HG03521 (cell line): ENCODE measurements around the gene GALNT2.
A peak's percentile ranks its signal among the peaks of the same experiment; 100 is the strongest.

Experiments
- ATAC-seq: cut with Tn5 transposase; IDR thresholded peaks from one replicate; pipeline ENCODE4 v1.9.1; 2021; ENCODE audit warnings: mild to moderate bottlenecking, moderate library complexity; ENCODE audit not compliant: unreplicated experiment

The GALNT2 gene

GRCh38 chr1:230066466-230067404, at the start of gene GALNT2:
Gene GALNT2 (plus strand): TSS chr1:230067238. CDS start chr1:230067281, 43 bp downstream.
- peak; percentile 87 for ATAC-seq

GRCh38 chr1:230020451-230020850, 46.6 kb upstream of the GALNT2 start:
- no peak for ATAC-seq

- ATAC-seq = no peak
These were observed 44.2 kb upstream of the GALNT2 start for GRCh38 chr1:230022666-230023380.

DNA sequence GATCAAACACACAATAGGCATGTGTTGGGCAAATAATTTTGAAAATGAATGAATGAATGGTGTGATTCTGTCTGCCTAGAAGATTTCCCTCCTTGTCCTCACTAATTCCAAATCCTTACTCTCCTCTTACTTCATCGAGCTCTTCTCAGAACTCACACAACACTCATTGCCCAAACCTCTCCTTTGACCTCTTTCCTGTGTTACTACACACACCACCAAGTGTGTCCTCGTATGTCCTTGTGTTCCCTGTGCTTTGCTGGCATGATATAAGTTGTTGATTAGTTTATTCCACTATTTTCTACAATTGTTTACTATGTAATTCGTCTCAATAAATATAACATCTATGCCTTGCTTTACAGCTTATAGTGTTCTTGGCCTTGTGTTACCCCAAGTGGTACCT, 41.4 kb upstream of the GALNT2 start:
- no peak for ATAC-seq

- no peak for ATAC-seq
These were observed 40.9 kb upstream of the GALNT2 start for GRCh38 chr1:230026139-230026538.

DNA sequence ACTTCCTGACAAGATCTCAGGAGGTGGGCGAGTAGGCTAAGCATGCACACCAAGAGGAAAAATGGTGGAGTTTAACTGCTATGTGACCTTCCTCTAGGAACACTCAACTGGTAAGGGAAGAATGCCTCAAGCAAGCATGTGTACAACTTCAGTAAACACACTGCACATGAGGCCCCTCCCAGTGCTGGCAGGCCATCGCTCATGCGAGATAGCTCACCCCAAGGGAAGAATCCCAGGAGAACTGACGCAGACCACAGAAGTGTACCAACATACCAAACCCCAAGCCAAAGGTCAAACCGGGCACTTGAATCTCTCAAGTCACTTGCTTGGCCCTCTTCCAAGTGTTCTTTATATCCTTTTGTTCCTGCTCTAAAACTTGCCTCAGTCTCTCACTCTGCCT, 40.5 kb upstream of the GALNT2 start:
- no peak for ATAC-seq

- no peak for ATAC-seq
These were observed 38.3 kb upstream of the GALNT2 start for GRCh38 chr1:230028602-230029223.

- no peak for ATAC-seq
These were observed 37.6 kb upstream of the GALNT2 start for GRCh38 chr1:230029244-230029941.

DNA sequence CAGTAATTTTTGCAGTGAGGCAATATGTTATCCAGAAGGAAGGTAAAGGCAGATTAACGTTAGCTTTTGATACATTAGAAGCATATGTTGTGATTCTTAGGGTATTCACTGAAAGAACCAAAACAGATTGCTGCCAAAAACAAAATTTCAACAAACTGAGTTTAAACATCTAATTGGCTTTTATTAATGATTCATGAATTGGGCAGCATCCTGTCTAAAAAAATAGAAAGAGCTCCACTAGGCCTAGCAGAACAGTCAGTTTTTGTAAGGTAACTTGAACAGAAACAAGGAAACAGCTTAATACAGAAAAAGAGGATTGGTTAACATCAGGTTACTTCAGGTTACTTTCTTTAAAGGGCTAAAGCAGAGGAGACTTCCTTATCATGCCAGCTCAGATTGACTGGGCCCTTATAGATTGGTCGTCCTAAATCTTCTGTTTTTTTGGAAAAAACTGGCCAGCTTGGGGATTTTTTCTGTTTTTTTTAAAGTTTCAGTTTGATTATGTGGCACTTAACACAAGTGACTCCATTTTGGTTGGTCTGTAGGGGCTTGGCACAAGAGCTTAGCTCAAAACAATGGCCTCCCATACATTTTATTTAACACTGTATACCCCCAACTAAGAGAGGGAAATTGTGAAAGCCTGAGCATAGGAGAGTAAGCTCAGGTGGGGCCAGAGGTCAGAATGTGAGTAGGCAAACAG, 36.8 kb upstream of the GALNT2 start:
- no peak for ATAC-seq

DNA sequence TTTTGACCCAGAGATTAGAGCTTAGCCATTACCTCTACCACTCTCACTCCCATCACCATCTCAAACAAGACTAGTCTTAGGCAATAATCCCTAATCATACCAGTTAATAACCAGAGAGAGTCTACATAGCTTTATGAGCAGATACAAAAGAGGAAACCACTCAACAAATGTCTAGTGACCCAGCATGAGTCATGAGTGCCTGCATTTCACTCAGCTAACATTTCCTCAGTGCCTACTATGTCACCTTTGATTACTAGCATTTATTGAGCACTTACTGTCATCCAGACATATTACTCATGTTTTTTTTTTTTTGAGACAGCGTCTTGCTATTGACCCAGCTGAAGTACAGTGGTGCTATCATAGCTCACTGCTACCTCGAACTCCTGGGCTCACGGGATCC, 35.9 kb upstream of the GALNT2 start:
- no peak for ATAC-seq

DNA sequence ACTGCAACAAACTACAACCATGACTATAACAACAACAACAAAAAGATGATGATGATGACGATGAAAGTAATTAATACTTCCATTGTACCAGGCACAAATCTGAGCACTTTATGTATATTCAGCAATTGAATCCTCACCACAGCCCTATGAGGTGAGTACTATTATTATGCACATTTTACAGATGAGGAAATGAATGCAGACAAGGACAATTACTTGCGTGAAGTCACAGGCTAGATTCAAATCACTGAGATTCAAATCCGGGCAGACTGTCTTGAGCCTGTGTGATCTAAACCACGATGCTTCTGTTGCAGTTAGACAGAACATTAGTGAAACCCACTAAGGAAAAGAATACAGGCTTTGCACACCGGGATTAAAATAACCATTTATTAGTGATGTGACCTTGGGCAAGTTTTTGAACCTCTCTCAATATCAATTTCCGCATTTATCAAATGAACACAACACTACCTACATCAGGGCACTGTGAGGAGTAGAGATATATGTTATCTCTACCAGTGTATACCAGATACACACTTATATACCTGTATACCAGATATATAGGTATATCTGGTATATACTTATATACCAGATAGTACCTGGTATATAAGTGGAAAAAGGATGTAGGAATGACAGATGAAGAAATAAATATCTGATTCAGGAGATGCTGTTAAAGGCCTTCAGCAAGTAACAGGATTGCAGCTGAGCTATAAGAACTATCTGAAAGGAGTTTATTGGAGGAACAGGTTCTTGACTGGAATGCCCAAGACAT, 34.3 kb upstream of the GALNT2 start:
- ATAC-seq = no peak

- no peak for ATAC-seq
These were observed 29.8 kb upstream of the GALNT2 start for GRCh38 chr1:230037261-230037660.

- no peak for ATAC-seq
These were observed 26.6 kb upstream of the GALNT2 start for GRCh38 chr1:230040440-230040839.

DNA sequence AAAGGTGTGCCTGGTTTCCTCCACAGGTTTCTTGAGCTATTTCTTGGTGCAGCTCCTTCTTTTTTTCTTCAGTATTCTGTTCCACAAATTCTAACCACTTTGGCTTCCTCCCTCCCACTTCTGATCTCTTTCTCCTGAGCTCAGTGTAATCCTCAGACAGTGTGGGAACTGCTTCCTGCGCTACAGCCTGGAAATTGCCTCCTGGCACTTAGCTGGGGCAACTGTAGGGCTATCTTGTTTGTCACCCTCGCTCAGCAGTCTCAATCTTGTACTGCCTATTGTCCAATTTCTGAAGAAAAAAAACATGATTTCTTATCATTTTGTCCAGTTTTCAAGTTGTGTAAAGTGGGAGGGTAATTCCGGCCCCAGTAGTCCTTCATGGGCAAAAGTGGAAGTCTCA, 24.0 kb upstream of the GALNT2 start:
- no peak for ATAC-seq

DNA sequence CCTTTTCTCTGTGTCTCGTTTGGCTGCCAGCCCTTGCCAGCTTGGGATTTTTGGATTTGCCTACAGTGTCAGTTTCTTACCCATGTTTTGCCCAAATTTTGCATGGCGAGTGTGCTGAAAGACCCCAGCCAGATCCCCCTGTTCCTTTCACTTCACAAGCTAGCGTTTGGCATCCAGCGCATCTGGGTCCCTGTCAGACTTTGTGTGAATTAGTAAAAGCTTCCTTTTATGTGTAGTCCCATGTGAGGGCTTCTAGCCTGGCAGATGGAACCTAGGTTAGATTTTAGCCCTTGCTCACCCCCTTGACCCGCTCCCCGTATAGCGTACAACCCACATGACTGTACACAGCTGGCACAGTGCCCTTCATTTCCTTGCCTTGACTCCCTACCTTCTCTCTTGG, 22.3 kb upstream of the GALNT2 start:
- ATAC-seq = no peak

DNA sequence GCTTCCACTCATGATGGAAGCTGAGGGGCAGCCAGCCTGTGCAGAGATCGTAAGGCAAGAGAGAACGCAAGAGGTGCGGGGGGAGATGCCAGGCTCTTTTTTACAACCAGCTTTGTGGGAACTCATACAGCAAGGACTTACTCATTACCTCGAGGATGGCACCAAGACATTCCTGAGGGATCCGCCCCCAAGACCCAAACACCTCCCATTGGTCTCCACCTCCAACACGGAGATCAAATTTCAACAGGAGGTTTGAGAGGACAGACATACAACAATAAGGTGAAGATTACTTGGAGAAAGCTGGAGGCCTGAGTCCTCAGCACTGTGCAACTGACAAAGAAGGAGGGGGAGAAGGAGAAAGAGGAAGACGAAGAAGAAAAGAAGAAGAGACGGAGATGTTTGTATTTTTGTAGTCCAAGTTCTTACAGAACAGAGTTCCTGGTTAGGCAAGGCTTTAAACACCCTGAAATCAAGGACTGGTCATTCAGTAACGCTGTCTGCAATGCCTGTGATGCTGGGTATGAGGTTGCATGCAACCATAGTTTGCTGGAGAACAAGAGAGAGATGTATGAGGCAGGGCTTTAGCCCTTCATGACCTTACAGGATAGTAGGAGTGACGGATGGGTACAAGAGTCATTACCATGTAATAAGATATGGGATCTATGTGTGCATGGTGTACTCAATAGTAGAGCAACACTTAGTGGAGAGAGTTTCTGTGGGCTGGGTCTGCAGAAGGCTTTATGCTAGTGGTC, 19.7 kb upstream of the GALNT2 start:
- ATAC-seq = no peak

- ATAC-seq = no peak
These were observed 18.7 kb upstream of the GALNT2 start for GRCh38 chr1:230048322-230048721.

- no peak for ATAC-seq
These were observed 18.1 kb upstream of the GALNT2 start for GRCh38 chr1:230048922-230049321.

DNA sequence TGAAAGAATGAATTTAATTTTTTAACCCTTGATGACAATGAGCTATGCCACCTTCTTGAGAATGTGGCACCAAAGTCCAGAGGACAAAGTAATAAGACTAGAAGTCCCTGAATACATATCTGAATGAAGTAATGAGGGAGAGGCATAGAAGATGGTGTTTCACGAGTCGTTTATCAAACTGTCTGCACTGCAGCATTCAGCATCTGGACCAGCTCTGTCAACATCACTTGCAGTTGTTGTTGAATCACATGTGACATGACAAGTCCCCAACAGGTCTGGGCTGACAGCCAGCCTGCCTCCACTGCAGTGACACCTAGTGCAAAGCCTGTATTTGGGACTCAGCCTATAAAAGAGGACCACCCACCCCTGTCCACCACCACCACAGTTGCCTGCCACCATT, 17.3 kb upstream of the GALNT2 start:
- no peak for ATAC-seq
